ENCODE data around the gene PLA2G6. TPM values are rescaled to one million over a fixed set of nuclear protein-coding genes. Genes with fewer than 3 reads are reported as not detected.

The PLA2G6 gene
- total and polyA plus RNA-seq, 9 of the 15 experiments (the other 6 are each of a cell fraction or from before 2014, with no cell fraction given), result 0.11 to 12.2 (median 9.7) TPM

- TF ChIP-seq MAZ (CRISPR knock-in tag; conservative IDR thresholded peaks at IDR 0.05 in 1 of 2, IDR thresholded peaks at IDR 0.05 in 1 of 2), result peak; percentile 71 to 84; a peak in 3 of 4 replicates
- TF ChIP-seq USF1 (CRISPR knock-in tag; IDR thresholded peaks at IDR 0.05), result peak; percentile 72
- no peak for TF ChIP-seq MTA3 (IDR thresholded peaks at IDR 0.05; ENCODE audit: borderline replicate concordance)
- TF ChIP-seq ZNF12 (CRISPR knock-in tag; IDR thresholded peaks at IDR 0.05), result peak; percentile 82; the same call in 1 of the 2 replicates
- TF ChIP-seq MYC (IDR thresholded peaks at IDR 0.05; ENCODE audit: low read depth, low read length), result no peak
- TF ChIP-seq MYC (CRISPR knock-in tag; IDR thresholded peaks at IDR 0.05; ENCODE audit: borderline replicate concordance, low read depth), result no peak
- peak; percentile 71; the same call in 1 of the 2 replicates for TF ChIP-seq JUNB (CRISPR knock-in tag; conservative IDR thresholded peaks at IDR 0.05)
- TF ChIP-seq REST (IDR thresholded peaks at IDR 0.05; ENCODE audit: borderline replicate concordance), result no peak
- 0 out of 2 replicates have a peak, but pooled peaks have one; percentile 17 for TF ChIP-seq REST (CRISPR knock-in tag; IDR thresholded peaks at IDR 0.05; ENCODE audit: low read depth)
- no peak for TF ChIP-seq PTBP1 (IDR thresholded peaks at IDR 0.05; ENCODE audit: low read depth, low read length)
- TF ChIP-seq AFF4 (CRISPR knock-in tag; IDR thresholded peaks at IDR 0.05), result 0 out of 2 replicates have a peak, but pooled peaks have one; percentile 23
- TF ChIP-seq FOS (IDR thresholded peaks at IDR 0.05; ENCODE audit: extremely low read depth, insufficient read length), result no peak
- peak; percentile 71 for TF ChIP-seq NFE2 (IDR thresholded peaks at IDR 0.05; ENCODE audit: low read depth)
- TF ChIP-seq ZNF75A (CRISPR knock-in tag; IDR thresholded peaks at IDR 0.05), result no peak
These were observed 20.2 kb upstream of the PLA2G6 start, which contains the start of gene MAFF (continued) for GRCh38 chr22:38201711-38202436.

Measured in K562 (cell line).